IMR-90 (cell line): ENCODE measurements around the gene KMT2D. TPM values are rescaled to one million over a fixed set of nuclear protein-coding genes. Genes with fewer than 3 reads are reported as not detected.

Experiments
- ATAC-seq: fragments of 200-7000 bp; cut with Tn5 transposase; 2 replicates; pipeline ENCODE4 v1.9.1; 2020; ENCODE audit warnings: low read depth, mild to moderate bottlenecking, moderate library complexity
- BruUV-seq: library from RNA; stranded (reverse); fragments of 400-500 nt; replicated peaks from 2 replicates; lab custom pipeline; 2021; lab: Mats Ljungman, UMichigan
- CTCF ChIA-PET: fragments of 300-600 bp; formaldehyde crosslinking; extraction: SDS; loops from one replicate; lab custom pipeline; 2021; ENCODE audit warnings: antibody characterized with exemption; lab: Yijun Ruan, JAX
- POLR2A ChIA-PET: fragments of 300-600 bp; sonication (Branson Sonifier 250); formaldehyde crosslinking; loops from one replicate; lab custom pipeline; 2022; ENCODE audit warnings: antibody characterized with exemption; ENCODE audit not compliant: unreplicated experiment; lab: Charles Lee
- DNase-seq: peaks from one replicate; pipeline ENCODE4 v3.0.0; 2013
- H2AFZ ChIP-seq: replicated peaks from 2 replicates; pipeline ENCODE3; 2013; ENCODE audit warnings: low read length, mild to moderate bottlenecking; ENCODE audit not compliant: poor library complexity
- H2AK5ac ChIP-seq: 2 replicates; pipeline ENCODE4 v1.6.1; 2013; ENCODE audit warnings: low read depth, low read length, inconsistent platforms
- H2AK9ac ChIP-seq: replicated peaks from 2 replicates; pipeline ENCODE3; 2013; ENCODE audit warnings: mild to moderate bottlenecking, low read depth, low read length, moderate library complexity; ENCODE audit not compliant: poor library complexity
- H2BK120ac ChIP-seq: 2 replicates; pipeline ENCODE4 v1.6.1; 2013; ENCODE audit warnings: low read depth, low read length, inconsistent platforms
- H2BK15ac ChIP-seq: 3 replicates; pipeline ENCODE4 v1.6.1; 2013; ENCODE audit warnings: low read depth, low read length, inconsistent platforms
- H2BK20ac ChIP-seq: 2 replicates; pipeline ENCODE4 v1.6.1; 2013; ENCODE audit warnings: low read depth, mild to moderate bottlenecking, inconsistent platforms, low read length, moderate library complexity
- H2BK5ac ChIP-seq: 2 replicates; pipeline ENCODE4 v1.6.1; 2013; ENCODE audit warnings: mild to moderate bottlenecking, low read depth, low read length, inconsistent platforms; ENCODE audit not compliant: poor library complexity, severe bottlenecking
- H3K14ac ChIP-seq: replicated peaks from 2 replicates; pipeline ENCODE4 v1.6.1; 2013; ENCODE audit warnings: low read depth, low read length, inconsistent platforms
- H3K18ac ChIP-seq: 2 replicates; pipeline ENCODE4 v1.6.1; 2013; ENCODE audit warnings: low read depth, low read length, control low read depth
- H3K23ac ChIP-seq: 2 replicates; pipeline ENCODE4 v1.6.1; 2013; ENCODE audit warnings: low read depth, low read length, inconsistent platforms
- H3K27ac ChIP-seq: 2 replicates; pipeline ENCODE4 v1.5.1; 2013; ENCODE audit warnings: mild to moderate bottlenecking, control low read depth, low read length; ENCODE audit not compliant: insufficient read depth
- H3K27me3 ChIP-seq: 2 replicates; pipeline ENCODE4 v1.6.1; 2013; ENCODE audit warnings: low read length; ENCODE audit not compliant: control insufficient read depth, insufficient read depth
- H3K36me3 ChIP-seq: 2 replicates; pipeline ENCODE4 v1.6.1; 2013; ENCODE audit warnings: low read length, mixed read lengths; ENCODE audit not compliant: control insufficient read depth, insufficient read depth
- H3K4ac ChIP-seq: 2 replicates; pipeline ENCODE4 v1.6.1; 2013; ENCODE audit warnings: low read depth, low read length, inconsistent platforms
- H3K4me1 ChIP-seq: 2 replicates; pipeline ENCODE4 v1.6.1; 2013; ENCODE audit warnings: low read length, mixed read lengths; ENCODE audit not compliant: control insufficient read depth, insufficient read depth
- H3K4me2 ChIP-seq: 2 replicates; pipeline ENCODE4 v1.6.1; 2013; ENCODE audit warnings: low read depth, mild to moderate bottlenecking, control low read depth, low read length, moderate library complexity
- H3K4me3 ChIP-seq: 2 replicates; pipeline ENCODE4 v1.5.1; 2013; ENCODE audit warnings: low read depth, mild to moderate bottlenecking, control low read depth, low read length, moderate library complexity; ENCODE audit not compliant: insufficient read depth
- H3K56ac ChIP-seq: 2 replicates; pipeline ENCODE4 v1.6.1; 2013; ENCODE audit warnings: low read length, inconsistent platforms; ENCODE audit not compliant: insufficient read depth; ENCODE audit errors: extremely low read depth
- H3K79me1 ChIP-seq, 2 experiments: 2 replicates each; pipeline ENCODE4 v1.6.1; 2013; ENCODE audit warnings: low read length in 2 of 2, inconsistent platforms in 1 of 2, low read depth in 1 of 2
- H3K9ac ChIP-seq: 2 replicates; pipeline ENCODE4 v1.6.1; 2013; ENCODE audit warnings: low read depth, low read length, control low read depth
- H3K9me1 ChIP-seq: 2 replicates; pipeline ENCODE4 v1.6.1; 2013; ENCODE audit warnings: low read length, inconsistent platforms; ENCODE audit not compliant: insufficient read depth
- H3K9me3 ChIP-seq: 2 replicates; pipeline ENCODE4 v1.6.1; 2013; ENCODE audit warnings: low read length; ENCODE audit not compliant: control insufficient read depth, insufficient read depth
- H4K20me1 ChIP-seq: 2 replicates; pipeline ENCODE4 v1.6.1; 2013; ENCODE audit warnings: low read length, inconsistent platforms; ENCODE audit not compliant: insufficient read depth
- H4K5ac ChIP-seq: 2 replicates; pipeline ENCODE4 v1.6.1; 2013; ENCODE audit warnings: mild to moderate bottlenecking, low read depth, low read length, control low read depth
- H4K8ac ChIP-seq, 2 experiments: 2 replicates each; pipeline ENCODE4 v1.6.1; 2013; ENCODE audit warnings: low read depth in 2 of 2, low read length in 2 of 2, control low read depth in 1 of 2, inconsistent platforms in 1 of 2
- H4K91ac ChIP-seq: 2 replicates; pipeline ENCODE4 v1.6.1; 2013; ENCODE audit warnings: low read depth, low read length, inconsistent platforms; ENCODE audit not compliant: insufficient read depth
- MAZ ChIP-seq: IDR thresholded peaks from 2 replicates; pipeline ENCODE4 v1.6.1; 2012; ENCODE audit warnings: low read depth, mild to moderate bottlenecking, low read length, improper control_type of control experiment, moderate library complexity, borderline replicate concordance
- WGBS, 2 experiments: methylation state at CpG; one replicate each; pipeline versions ENCODE4 v1.1.5 to v1.1.7; 2013; ENCODE audit warnings: missing lambda C conversion rate in 2 of 2; ENCODE audit not compliant: insufficient read length in 1 of 2; ENCODE audit errors: extremely low coverage in 2 of 2; 5-methylcytosine and 5-hydroxymethylcytosine counted together
- dilution Hi-C: fragments of 300-500 bp; cut with HindIII; formaldehyde crosslinking; loops from one replicate; pipeline ENCODE4 v1.14.3; 2018; ENCODE audit warnings: low sequenced_read_pairs; ENCODE audit not compliant: unreplicated experiment
- in situ Hi-C: fragments of 300-500 bp; cut with MboI; formaldehyde crosslinking; loops from 3 replicates; pipeline ENCODE4 v1.14.3; 2019; ENCODE audit warnings: low sequenced_read_pairs, inconsistent platforms, mixed read lengths
- intact Hi-C: fragments of 100-400 bp; cut with micrococcal nuclease; formaldehyde crosslinking; loops from 2 replicates; pipeline ENCODE4 v1.10.0; 2022
- polyA plus RNA-seq, 3 experiments: library from polyadenylated mRNA; depleted of rRNA; stranded (reverse); fragments of >200 nt; gene quantifications; 2 replicates each; pipeline ENCODE4 v1.2.3, GENCODE V29; 2012; ENCODE audit warnings: low replicate concordance in 1 of 3
- total RNA-seq: library from RNA; depleted of rRNA; stranded (reverse); fragments of >200 nt; gene quantifications from 2 replicates; pipeline ENCODE4 v1.2.3, GENCODE V29; 2012

KMT2D gene
- total and polyA plus RNA-seq, 2 of the 4 experiments (the other 2 are of a cell fraction), result 6.6 to 25.2 TPM

- intact Hi-C loops, result no loop called here
- Histone ChIP-seq H2BK120ac (no peak overlapping the region), H3K18ac (no peak overlapping the region), H2AFZ (no peak overlapping the region), H3K23ac (peak overlapping the region; percentile 81), H3K4me3 (peak overlapping the region; percentile 81), H3K36me3 (peaks cover 23% of the 10 kb centered on the region), H3K14ac (peak overlapping the region; percentile 95), H3K27ac (peak overlapping the region; percentile 4), H3K4me1 (peaks cover 7% of the 10 kb centered on the region), H4K5ac (no peak overlapping the region), H4K20me1 (peaks cover 66% of the 10 kb centered on the region), H3K4me2 (peak overlapping the region; percentile 97), H4K8ac (no peak overlapping the region), H3K27me3 (no peaks in the 10 kb centered on the region), H3K9ac (peak overlapping the region; percentile 94), H2AK9ac (peak overlapping the region; percentile 98), H2BK15ac (no peak overlapping the region), H3K4ac (peak overlapping the region; percentile 36; the same call in 1 of the 2 replicates), H2BK5ac (no peak overlapping the region), H2AK5ac (peak overlapping the region; percentile 20; the same call in 1 of the 2 replicates), H3K56ac (peak overlapping the region; percentile 81; the same call in 1 of the 2 replicates), H4K91ac (no peak overlapping the region), H3K9me1 (peaks cover 24% of the 10 kb centered on the region), H3K79me1 (peaks cover 19 to 76% of the 10 kb centered on the region in 2 experiments; a peak in 3 of 4 replicates), H2BK20ac (no peak overlapping the region), H3K9me3 (no peaks in the 10 kb centered on the region)
- ChIA-PET CTCF (no interaction called here), POLR2A (no interaction called here)
- in situ Hi-C loops, result no loop called here
- DNase-seq (no peak), ATAC-seq (no peak)
- TF ChIP-seq MAZ, result no peak
- dilution Hi-C loops, result no loop called here
- no TSS peak for BruUV-seq
- no CpG with 5 or more reads among the region's 4 CpGs for WGBS, 2 experiments
Observed at GRCh38 chr12:49057888-49058287, 2.7 kb downstream of the KMT2D start.
